CD4-positive, CD25-positive, alpha-beta regulatory T cell (primary cell): ENCODE data around the gene AQP3. TPM values are rescaled to one million over a fixed set of nuclear protein-coding genes. Genes with fewer than 3 reads are reported as not detected.
"Not testable (repeated sequence)": the region's sequence is repeated elsewhere in the genome, so short reads cannot be mapped to it uniquely, and the experiment has no call there.

Experiments
- ATAC-seq, 2 donors: fragments of 150-1000 bp; cut with Tn5 transposase; one replicate each; pipeline ENCODE4 v1.10.0; 2021; ENCODE audit warnings: low read depth in 2 of 2, moderate number of reproducible peaks in 2 of 2, moderate library complexity in 1 of 2
- DNase-seq, 3 donors: peaks; one replicate each; pipeline versions ENCODE4 v3.0.0 to v3.0.0-alpha.2; 2012 to 2022; ENCODE audit warnings: mixed read lengths in 1 of 3
- H3K27ac ChIP-seq: one replicate; pipeline ENCODE4 v1.7.0; 2013; ENCODE audit warnings: mild to moderate bottlenecking, low read length; ENCODE audit not compliant: insufficient read depth, poor library complexity, severe bottlenecking
- H3K27me3 ChIP-seq: one replicate; pipeline ENCODE4 v1.7.0; 2013; ENCODE audit warnings: low read length; ENCODE audit not compliant: control insufficient read depth, insufficient read depth
- H3K36me3 ChIP-seq: one replicate; pipeline ENCODE4 v1.7.0; 2013; ENCODE audit warnings: mild to moderate bottlenecking, low read length, moderate library complexity; ENCODE audit not compliant: control insufficient read depth, insufficient read depth
- H3K4me1 ChIP-seq: 2 replicates; pipeline ENCODE4 v1.7.0; 2013; ENCODE audit warnings: mild to moderate bottlenecking, low read length; ENCODE audit not compliant: insufficient read depth, control insufficient read depth, poor library complexity, severe bottlenecking
- H3K4me3 ChIP-seq: one replicate; pipeline ENCODE4 v1.7.0; 2013; ENCODE audit warnings: low read depth, mild to moderate bottlenecking, low read length, moderate library complexity
- H3K9me3 ChIP-seq, 2 experiments: 1 replicate in 1 of 2; 2 replicates in 1 of 2; pipeline ENCODE4 v1.7.0; 2013; ENCODE audit warnings: low read length in 2 of 2, mild to moderate bottlenecking in 1 of 2, moderate library complexity in 1 of 2; ENCODE audit not compliant: control insufficient read depth in 2 of 2
- H3K27ac Mint-ChIP-seq, 3 donors: one replicate each; pipeline ENCODE4 v1.8.0; 2020 to 2022; ENCODE audit warnings: mild to moderate bottlenecking in 3 of 3, mixed read lengths in 3 of 3, moderate library complexity in 2 of 3
- H3K27me3 Mint-ChIP-seq: one replicate; pipeline ENCODE4 v1.8.0; 2022; ENCODE audit warnings: mild to moderate bottlenecking, mixed read lengths
- H3K36me3 Mint-ChIP-seq: one replicate; pipeline ENCODE4 v1.8.0; 2020; ENCODE audit warnings: mixed read lengths
- H3K4me1 Mint-ChIP-seq, 4 donors: one replicate each; pipeline ENCODE4 v1.8.0; 2020 to 2022; ENCODE audit warnings: mixed read lengths in 4 of 4, mild to moderate bottlenecking in 1 of 4
- H3K4me3 Mint-ChIP-seq, 4 donors: one replicate each; pipeline ENCODE4 v1.8.0; 2020 to 2022; ENCODE audit warnings: mild to moderate bottlenecking in 4 of 4, mixed read lengths in 4 of 4, moderate library complexity in 3 of 4
- H3K9me3 Mint-ChIP-seq, 7 donors: one replicate each; pipeline ENCODE4 v1.8.0; 2020 to 2022; ENCODE audit warnings: mixed read lengths in 7 of 7, mild to moderate bottlenecking in 3 of 7, moderate library complexity in 2 of 7
- polyA plus RNA-seq, 4 donors: library from polyadenylated mRNA; unstranded; fragments of 300-500 nt; fragmentation: Illumina TruSeq; gene quantifications; one replicate each; pipeline ENCODE4 v1.2.3, GENCODE V29; 2021
- total RNA-seq: library from RNA; stranded (reverse); gene quantifications from one replicate; pipeline ENCODE4 v1.2.3, GENCODE V29; 2022

AQP3 gene
- total and polyA plus RNA-seq, 5 donors from 2014 or later, result 140 to 543 (median 372) TPM

- peak overlapping the region in 2 of 3 donors; percentile 37 to 90 for H3K27ac Mint-ChIP-seq
- no peaks in the 10 kb centered on the region for H3K27me3 Mint-ChIP-seq
- no peak for ATAC-seq
Observed at GRCh38 chr9:33461492-33461891, 14.1 kb upstream of the AQP3 start.

GRCh38 chr9:33460854-33461253 is 13.5 kb upstream of the AQP3 start:
- Histone ChIP-seq H3K36me3 (peaks cover 42% of the 10 kb centered on the region), H3K9me3 (no peaks in the 10 kb centered on the region), H3K4me1 (peaks cover 37% of the 10 kb centered on the region), H3K27me3 (no peaks in the 10 kb centered on the region), H3K4me3 (no peak overlapping the region), H3K27ac (peak overlapping the region; percentile 33)
- no peak overlapping the region for H3K4me3 Mint-ChIP-seq
- ATAC-seq (no peak), DNase-seq (no peak)
- H3K36me3 Mint-ChIP-seq, result peaks cover 18% of the 10 kb centered on the region
- H3K27me3 Mint-ChIP-seq, result no peaks in the 10 kb centered on the region
- peaks cover 5 to 45% (median 24%) of the 10 kb centered on the region in 4 donors for H3K4me1 Mint-ChIP-seq
- H3K9me3 Mint-ChIP-seq, result no peaks in the 10 kb centered on the region
- H3K27ac Mint-ChIP-seq, result peak overlapping the region in 2 of 3 donors; percentile 37 to 62

More at GRCh38 chr9:33461492-33461891, 14.1 kb upstream of the AQP3 start:
- Mint-ChIP-seq H3K4me1 (peaks cover 5 to 39% (median 20%) of the 10 kb centered on the region in 4 donors), H3K36me3 (peaks cover 21% of the 10 kb centered on the region), H3K9me3 (no peaks in the 10 kb centered on the region), H3K4me3 (no peak overlapping the region)
- Histone ChIP-seq H3K4me3 (no peak overlapping the region), H3K4me1 (peaks cover 32% of the 10 kb centered on the region), H3K27ac (peak overlapping the region; percentile 33), H3K27me3 (no peaks in the 10 kb centered on the region), H3K9me3 (no peaks in the 10 kb centered on the region), H3K36me3 (peaks cover 48% of the 10 kb centered on the region)
- no peak for DNase-seq

- peaks cover 5 to 59% (median 35%) of the 10 kb centered on the region in 4 donors for H3K4me1 Mint-ChIP-seq
- Histone ChIP-seq H3K27ac (peak overlapping the region; percentile 87), H3K4me3 (peak overlapping the region; percentile 62), H3K27me3 (no peaks in the 10 kb centered on the region), H3K36me3 (peaks cover 24% of the 10 kb centered on the region), H3K4me1 (peaks cover 51% of the 10 kb centered on the region), H3K9me3 (no peaks in the 10 kb centered on the region)
- peaks cover 7% of the 10 kb centered on the region for H3K36me3 Mint-ChIP-seq
- no peaks in the 10 kb centered on the region for H3K27me3 Mint-ChIP-seq
- no peak for ATAC-seq
- no peak for DNase-seq
- H3K9me3 Mint-ChIP-seq, result no peaks in the 10 kb centered on the region
- H3K4me3 Mint-ChIP-seq, result peak overlapping the region in 2 of 4 donors; percentile 7 to 79
- peak overlapping the region; percentile 94 to 98 (median 94) for H3K27ac Mint-ChIP-seq
Observed at GRCh38 chr9:33459115-33459514, 11.7 kb upstream of the AQP3 start.

- no peaks in the 10 kb centered on the region for H3K27me3 Mint-ChIP-seq
- H3K4me1 Mint-ChIP-seq, result peaks cover 5 to 66% (median 39%) of the 10 kb centered on the region in 4 donors
- H3K27ac Mint-ChIP-seq, result peak overlapping the region; percentile 94 to 98 (median 94)
- Histone ChIP-seq H3K27me3 (no peaks in the 10 kb centered on the region), H3K36me3 (peaks cover 19% of the 10 kb centered on the region), H3K27ac (peak overlapping the region; percentile 87), H3K9me3 (no peaks in the 10 kb centered on the region), H3K4me1 (peaks cover 58% of the 10 kb centered on the region), H3K4me3 (peak overlapping the region; percentile 62)
- peak; percentile 89 to 90 for ATAC-seq
- peak; percentile 60 to 89 (median 66) for DNase-seq
- peak overlapping the region; percentile 72 to 80 (median 78) for H3K4me3 Mint-ChIP-seq
- H3K9me3 Mint-ChIP-seq, result no peaks in the 10 kb centered on the region
- H3K36me3 Mint-ChIP-seq, result peaks cover 7% of the 10 kb centered on the region
Observed at GRCh38 chr9:33458444-33458843, 11.1 kb upstream of the AQP3 start.

GRCh38 chr9:33455945-33456344 is 8.6 kb upstream of the AQP3 start:
- ATAC-seq, result peak; percentile 23 to 35

GRCh38 chr9:33455456-33455855 is 8.1 kb upstream of the AQP3 start:
- peak overlapping the region; percentile 93 to 98 (median 95) for H3K27ac Mint-ChIP-seq
- not testable (repeated sequence) for ATAC-seq, DNase-seq, H3K27me3 ChIP-seq, H3K27me3 Mint-ChIP-seq, H3K36me3 ChIP-seq, H3K36me3 Mint-ChIP-seq, H3K9me3 ChIP-seq, H3K9me3 Mint-ChIP-seq
- H3K4me3 ChIP-seq, result peak overlapping the region; percentile 53
- H3K4me3 Mint-ChIP-seq, result peak overlapping the region; percentile 58 to 79 (median 74)
- peaks cover 73% of the 10 kb centered on the region for H3K4me1 ChIP-seq
- peak overlapping the region; percentile 60 for H3K27ac ChIP-seq
- peaks cover 5 to 78% (median 51%) of the 10 kb centered on the region in 4 donors for H3K4me1 Mint-ChIP-seq

More at GRCh38 chr9:33455945-33456344, 8.6 kb upstream of the AQP3 start:
- Mint-ChIP-seq H3K27me3 (no peaks in the 10 kb centered on the region), H3K27ac (peak overlapping the region; percentile 93 to 98 (median 95)), H3K9me3 (no peaks in the 10 kb centered on the region), H3K36me3 (no peaks in the 10 kb centered on the region), H3K4me3 (peak overlapping the region; percentile 58 to 79 (median 74)), H3K4me1 (peaks cover 5 to 75% (median 49%) of the 10 kb centered on the region in 4 donors)
- no peaks in the 10 kb centered on the region for H3K9me3 ChIP-seq
- no peaks in the 10 kb centered on the region for H3K27me3 ChIP-seq
- peak overlapping the region; percentile 53 for H3K4me3 ChIP-seq
- peak in 2 of 3 donors; percentile 45 to 75 for DNase-seq
- H3K36me3 ChIP-seq, result no peaks in the 10 kb centered on the region
- H3K4me1 ChIP-seq, result peaks cover 73% of the 10 kb centered on the region
- peak overlapping the region; percentile 60 for H3K27ac ChIP-seq

GRCh38 chr9:33454661-33455026 is 7.3 kb upstream of the AQP3 start:
- H3K36me3 Mint-ChIP-seq, DNase-seq, H3K27me3 ChIP-seq, H3K9me3 ChIP-seq, H3K9me3 Mint-ChIP-seq, ATAC-seq, H3K36me3 ChIP-seq, H3K27me3 Mint-ChIP-seq, H3K4me3 ChIP-seq: not testable (repeated sequence)
- Mint-ChIP-seq H3K4me3 (peak overlapping the region; percentile 61 to 91 (median 76)), H3K4me1 (peaks cover 5 to 79% (median 53%) of the 10 kb centered on the region in 4 donors), H3K27ac (peak overlapping the region; percentile 96 to 98 (median 96))
- H3K27ac ChIP-seq, result peak overlapping the region; percentile 71
- peaks cover 73% of the 10 kb centered on the region for H3K4me1 ChIP-seq
